CD4-positive, alpha-beta T cell (primary cell): ENCODE results near the gene DNAJC7. TPM values are rescaled to one million over a fixed set of nuclear protein-coding genes. Genes with fewer than 3 reads are reported as not detected.

ENCODE experiments used
- ATAC-seq: fragments of 200-7000 bp; cut with Tn5 transposase; one replicate; pipeline ENCODE4 v1.10.0; 2022; ENCODE audit warnings: mild to moderate bottlenecking; ENCODE audit not compliant: poor library complexity
- CTCF ChIA-PET: fragments of 350-600 bp; sonication (Branson Sonifier 250); formaldehyde crosslinking; loops from one replicate; lab custom pipeline; 2021; ENCODE audit warnings: antibody characterized with exemption, inconsistent platforms; lab: Charles Lee
- POLR2A ChIA-PET: fragments of 350-600 bp; sonication (Branson Sonifier 250); formaldehyde crosslinking; loops from one replicate; lab custom pipeline; 2021; ENCODE audit warnings: antibody characterized with exemption, inconsistent platforms; lab: Charles Lee
- DNase-seq, 14 experiments: peaks; one replicate each; pipeline ENCODE4 v3.0.0-alpha.2; 2013 to 2020; ENCODE audit warnings: mixed read lengths in 2 of 14
- H3K27ac ChIP-seq, 2 donors: one replicate each; pipeline versions ENCODE4 v1.5.1 to v1.7.0; 2013; ENCODE audit warnings: low read length in 2 of 2, low read depth in 1 of 2, mild to moderate bottlenecking in 1 of 2
- H3K27me3 ChIP-seq, 2 experiments: 1 replicate in 1 of 2; 2 replicates in 1 of 2; pipeline versions ENCODE4 v1.6.1 to v1.7.0; 2013; ENCODE audit warnings: low read length in 2 of 2, control low read depth in 1 of 2, mild to moderate bottlenecking in 1 of 2, moderate library complexity in 1 of 2; ENCODE audit not compliant: insufficient read depth in 2 of 2, control insufficient read depth in 1 of 2
- H3K36me3 ChIP-seq: one replicate; pipeline ENCODE4 v1.6.1; 2013; ENCODE audit warnings: low read length, control low read depth; ENCODE audit not compliant: insufficient read depth
- H3K4me1 ChIP-seq: one replicate; pipeline ENCODE4 v1.6.1; 2013; ENCODE audit warnings: low read length, control low read depth; ENCODE audit not compliant: insufficient read depth
- H3K4me3 ChIP-seq: one replicate; pipeline ENCODE4 v1.5.1; 2013; ENCODE audit warnings: mild to moderate bottlenecking, low read length, moderate library complexity
- H3K9me3 ChIP-seq, 2 experiments: 1 replicate in 1 of 2; 2 replicates in 1 of 2; pipeline versions ENCODE4 v1.6.1 to v1.7.0; 2013; ENCODE audit warnings: low read length in 2 of 2, mild to moderate bottlenecking in 2 of 2, control low read depth in 1 of 2, moderate library complexity in 1 of 2; ENCODE audit not compliant: control insufficient read depth in 1 of 2, insufficient read depth in 1 of 2
- H3K27ac Mint-ChIP-seq: one replicate; pipeline ENCODE4 v1.8.0; 2020; ENCODE audit warnings: mixed read lengths
- H3K27me3 Mint-ChIP-seq: one replicate; pipeline ENCODE4 v1.8.0; 2021; ENCODE audit warnings: mixed read lengths
- H3K36me3 Mint-ChIP-seq: one replicate; pipeline ENCODE4 v1.8.0; 2021; ENCODE audit warnings: low read depth, mixed read lengths
- H3K4me1 Mint-ChIP-seq: one replicate; pipeline ENCODE4 v1.8.0; 2021; ENCODE audit warnings: low read depth, mixed read lengths
- H3K4me3 Mint-ChIP-seq: one replicate; pipeline ENCODE4 v1.8.0; 2020; ENCODE audit warnings: mild to moderate bottlenecking, mixed read lengths
- H3K9me3 Mint-ChIP-seq: one replicate; pipeline ENCODE4 v1.8.0; 2020; ENCODE audit warnings: mixed read lengths
- CTCF ChIP-seq: fragments of 200-600 bp; IDR thresholded peaks from one replicate; pipeline ENCODE4 v1.8.0; 2022; ENCODE audit warnings: antibody characterized with exemption, mild to moderate bottlenecking
- intact Hi-C, 2 experiments: fragments of 100-400 bp; cut with DNase I in 1 of 2; cut with micrococcal nuclease in 1 of 2; formaldehyde crosslinking; loops; one replicate each; pipeline versions ENCODE4 v1.15.1 to v1.9.0; 2023 to 2025; cut with DNase I, micrococcal nuclease
- total RNA-seq, 174 experiments: library from RNA in 2 of 174; stranded (reverse) in 2 of 174; gene quantifications; one replicate each; pipeline ENCODE4 v1.2.3 and lab custom pipeline; 2021 to 2026

DNAJC7 gene
- total RNA-seq, 2 experiments from 2014 or later: 117 to 140 TPM

GRCh38 chr17:42062681-42063080 is 45.4 kb upstream of the DNAJC7 start:
- Histone ChIP-seq H3K27me3 (no peaks in the 10 kb centered on the region), H3K36me3 (no peaks in the 10 kb centered on the region), H3K4me3 (no peak overlapping the region), H3K9me3 (no peaks in the 10 kb centered on the region), H3K4me1 (peaks cover 16% of the 10 kb centered on the region), H3K27ac (no peak overlapping the region)
- Mint-ChIP-seq H3K4me3 (no peak overlapping the region), H3K27me3 (peaks cover 15% of the 10 kb centered on the region), H3K9me3 (no peaks in the 10 kb centered on the region), H3K27ac (no peak overlapping the region), H3K36me3 (no peaks in the 10 kb centered on the region), H3K4me1 (peaks cover 26% of the 10 kb centered on the region)
- POLR2A ChIA-PET: interaction anchor here (1.4 kb wide), 1 partner anchor 9 kb away, joined by 3 read pairs; no protein-coding TSS in a partner anchor
- intact Hi-C loops: loop anchor here in 1 of 2 experiments (5.0 kb wide), 1 partner anchor 35 kb away; no protein-coding TSS in a partner anchor
- CTCF ChIA-PET: no interaction called here
- DNase-seq (no peak), ATAC-seq (no peak)
- no peak for TF ChIP-seq CTCF

- Histone ChIP-seq H3K27ac (no peak overlapping the region), H3K4me1 (peaks cover 10% of the 10 kb centered on the region), H3K9me3 (no peaks in the 10 kb centered on the region), H3K4me3 (no peak overlapping the region), H3K27me3 (peaks cover 0 to 4% of the 10 kb centered on the region in 2 experiments), H3K36me3 (no peaks in the 10 kb centered on the region)
- H3K4me3 Mint-ChIP-seq: no peak overlapping the region
- H3K27ac Mint-ChIP-seq: no peak overlapping the region
- peaks cover 15% of the 10 kb centered on the region for H3K27me3 Mint-ChIP-seq
- intact Hi-C loops: loop anchor here in 1 of 2 experiments (5.0 kb wide), 1 partner anchor 35 kb away; no protein-coding TSS in a partner anchor
- H3K4me1 Mint-ChIP-seq: peaks cover 26% of the 10 kb centered on the region
- DNase-seq (no peak), ATAC-seq (no peak)
- no peak for TF ChIP-seq CTCF
- no peaks in the 10 kb centered on the region for H3K9me3 Mint-ChIP-seq
- POLR2A ChIA-PET: interaction anchor here (1.4 kb wide), 1 partner anchor 10 kb away, joined by 3 read pairs; no protein-coding TSS in a partner anchor
- CTCF ChIA-PET: no interaction called here
- no peaks in the 10 kb centered on the region for H3K36me3 Mint-ChIP-seq
These were observed 44.6 kb upstream of the DNAJC7 start for GRCh38 chr17:42061646-42062487.

- Mint-ChIP-seq H3K36me3 (no peaks in the 10 kb centered on the region), H3K27me3 (peaks cover 24% of the 10 kb centered on the region), H3K4me1 (peaks cover 21% of the 10 kb centered on the region), H3K27ac (no peak overlapping the region), H3K9me3 (no peaks in the 10 kb centered on the region), H3K4me3 (no peak overlapping the region)
- DNase-seq: no peak
- TF ChIP-seq CTCF: no peak
- Histone ChIP-seq H3K4me1 (peaks cover 10% of the 10 kb centered on the region), H3K27ac (no peak overlapping the region), H3K27me3 (peaks cover 0 to 9% of the 10 kb centered on the region in 2 experiments), H3K36me3 (no peaks in the 10 kb centered on the region), H3K9me3 (no peaks in the 10 kb centered on the region), H3K4me3 (no peak overlapping the region)
- no peak for ATAC-seq
- POLR2A ChIA-PET: no interaction called here
- CTCF ChIA-PET: no interaction called here
- intact Hi-C loops: loop anchor here in 1 of 2 experiments (5.0 kb wide), 1 partner anchor 33 kb away; no protein-coding TSS in a partner anchor
These were observed 43.0 kb upstream of the DNAJC7 start for GRCh38 chr17:42060231-42060630.
